B cell (primary cell): ENCODE measurements around the gene ARHGAP30.

Source experiments
- CTCF ChIP-seq: fragments of 200-600 bp; IDR thresholded peaks from one replicate; pipeline ENCODE4 v1.8.0; 2022; ENCODE audit warnings: antibody characterized with exemption, mild to moderate bottlenecking
- EZH2 ChIP-seq: IDR thresholded peaks from 2 replicates; pipeline ENCODE4 v1.6.1; 2012; ENCODE audit warnings: borderline replicate concordance, low read depth, mild to moderate bottlenecking, moderate library complexity, low read length; ENCODE audit not compliant: insufficient read depth, poor library complexity, severe bottlenecking

- TF ChIP-seq EZH2 (no peak), CTCF (no peak)
Measured at GRCh38 chr1:161000736-161001480, 68.8 kb downstream of the ARHGAP30 start.
